CD4-positive, alpha-beta T cell treated with Interleukin-15 for 1 hour (primary cell): ENCODE measurements around the gene PTPN6.

Experiments
- DNase-seq: peaks from one replicate; pipeline ENCODE4 v3.0.0-alpha.2; 2020

Gene PTPN6

GRCh38 chr12:6957151-6957701, 6.1 kb downstream of the PTPN6 start:
- DNase-seq: peak; percentile 49

GRCh38 chr12:6957741-6958608, 6.8 kb downstream of the PTPN6 start:
- DNase-seq: no peak

GRCh38 chr12:6958609-6959057, 7.5 kb downstream of the PTPN6 start:
- no peak for DNase-seq

GRCh38 chr12:6959058-6959804, 8.1 kb downstream of the PTPN6 start:
- peak; percentile 86 for DNase-seq

GRCh38 chr12:6959805-6960592, 8.8 kb downstream of the PTPN6 start:
- no peak for DNase-seq

GRCh38 chr12:6960593-6961277, 9.6 kb downstream of the PTPN6 start:
- DNase-seq: peak; percentile 52

GRCh38 chr12:6961278-6961694, 10.1 kb downstream of the PTPN6 start:
- peak; percentile 93 for DNase-seq

GRCh38 chr12:6961695-6962284, 10.6 kb downstream of the PTPN6 start:
- peak; percentile 51 for DNase-seq

- DNase-seq: no peak
Measured at GRCh38 chr12:6962285-6963015, 11.3 kb downstream of the PTPN6 start.

- DNase-seq: no peak
Measured at GRCh38 chr12:6963016-6963731, 12.0 kb downstream of the PTPN6 start.

GRCh38 chr12:6963791-6964413, 12.7 kb downstream of the PTPN6 start:
- no peak for DNase-seq

GRCh38 chr12:6964605-6965025, 13.5 kb downstream of the PTPN6 start:
- no peak for DNase-seq

- DNase-seq: peak; percentile 90
Measured at GRCh38 chr12:6965026-6965661, 14.0 kb downstream of the PTPN6 start.

GRCh38 chr12:6965714-6966113, 14.6 kb downstream of the PTPN6 start:
- DNase-seq: no peak

GRCh38 chr12:6966351-6966750, 15.2 kb downstream of the PTPN6 start:
- no peak for DNase-seq

GRCh38 chr12:6967651-6968100, 16.5 kb downstream of the PTPN6 start:
- DNase-seq: no peak

- DNase-seq: no peak
Measured at GRCh38 chr12:6968426-6968825, 17.3 kb downstream of the PTPN6 start.

GRCh38 chr12:6970096-6970527, 19.0 kb downstream of the PTPN6 start:
- no peak for DNase-seq

- no peak for DNase-seq
Measured at GRCh38 chr12:6974180-6974579, 23.0 kb downstream of the PTPN6 start.
